ENCODE results near the gene COMMD7.

- TF ChIP-seq POLR2A (IDR thresholded peaks at IDR 0.05): no peak
- TF ChIP-seq, protein P1, sequence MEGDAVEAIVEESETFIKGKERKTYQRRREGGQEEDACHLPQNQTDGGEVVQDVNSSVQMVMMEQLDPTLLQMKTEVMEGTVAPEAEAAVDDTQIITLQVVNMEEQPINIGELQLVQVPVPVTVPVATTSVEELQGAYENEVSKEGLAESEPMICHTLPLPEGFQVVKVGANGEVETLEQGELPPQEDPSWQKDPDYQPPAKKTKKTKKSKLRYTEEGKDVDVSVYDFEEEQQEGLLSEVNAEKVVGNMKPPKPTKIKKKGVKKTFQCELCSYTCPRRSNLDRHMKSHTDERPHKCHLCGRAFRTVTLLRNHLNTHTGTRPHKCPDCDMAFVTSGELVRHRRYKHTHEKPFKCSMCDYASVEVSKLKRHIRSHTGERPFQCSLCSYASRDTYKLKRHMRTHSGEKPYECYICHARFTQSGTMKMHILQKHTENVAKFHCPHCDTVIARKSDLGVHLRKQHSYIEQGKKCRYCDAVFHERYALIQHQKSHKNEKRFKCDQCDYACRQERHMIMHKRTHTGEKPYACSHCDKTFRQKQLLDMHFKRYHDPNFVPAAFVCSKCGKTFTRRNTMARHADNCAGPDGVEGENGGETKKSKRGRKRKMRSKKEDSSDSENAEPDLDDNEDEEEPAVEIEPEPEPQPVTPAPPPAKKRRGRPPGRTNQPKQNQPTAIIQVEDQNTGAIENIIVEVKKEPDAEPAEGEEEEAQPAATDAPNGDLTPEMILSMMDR (IDR thresholded peaks at IDR 0.05): no peak
Measured at GRCh38 chr20:32780749-32781655, 37.7 kb upstream of the COMMD7 start.
